NCI-H1694 treated with DMSO at 0.1 percent for 48 hours (cell line): ENCODE results near the gene QSOX1.

ENCODE experiments used
- DNase-seq: peaks from one replicate; lab custom pipeline; 2025; lab: John Stamatoyannopoulos, UW

Gene QSOX1

GRCh38 chr1:180213401-180214170 is 58.9 kb downstream of the QSOX1 start:
- no peak for DNase-seq

- DNase-seq = no peak
These were observed 61.4 kb downstream of the QSOX1 start for GRCh38 chr1:180215856-180216625.

GRCh38 chr1:180217006-180217405 is 62.3 kb downstream of the QSOX1 start:
- DNase-seq = no peak

DNA sequence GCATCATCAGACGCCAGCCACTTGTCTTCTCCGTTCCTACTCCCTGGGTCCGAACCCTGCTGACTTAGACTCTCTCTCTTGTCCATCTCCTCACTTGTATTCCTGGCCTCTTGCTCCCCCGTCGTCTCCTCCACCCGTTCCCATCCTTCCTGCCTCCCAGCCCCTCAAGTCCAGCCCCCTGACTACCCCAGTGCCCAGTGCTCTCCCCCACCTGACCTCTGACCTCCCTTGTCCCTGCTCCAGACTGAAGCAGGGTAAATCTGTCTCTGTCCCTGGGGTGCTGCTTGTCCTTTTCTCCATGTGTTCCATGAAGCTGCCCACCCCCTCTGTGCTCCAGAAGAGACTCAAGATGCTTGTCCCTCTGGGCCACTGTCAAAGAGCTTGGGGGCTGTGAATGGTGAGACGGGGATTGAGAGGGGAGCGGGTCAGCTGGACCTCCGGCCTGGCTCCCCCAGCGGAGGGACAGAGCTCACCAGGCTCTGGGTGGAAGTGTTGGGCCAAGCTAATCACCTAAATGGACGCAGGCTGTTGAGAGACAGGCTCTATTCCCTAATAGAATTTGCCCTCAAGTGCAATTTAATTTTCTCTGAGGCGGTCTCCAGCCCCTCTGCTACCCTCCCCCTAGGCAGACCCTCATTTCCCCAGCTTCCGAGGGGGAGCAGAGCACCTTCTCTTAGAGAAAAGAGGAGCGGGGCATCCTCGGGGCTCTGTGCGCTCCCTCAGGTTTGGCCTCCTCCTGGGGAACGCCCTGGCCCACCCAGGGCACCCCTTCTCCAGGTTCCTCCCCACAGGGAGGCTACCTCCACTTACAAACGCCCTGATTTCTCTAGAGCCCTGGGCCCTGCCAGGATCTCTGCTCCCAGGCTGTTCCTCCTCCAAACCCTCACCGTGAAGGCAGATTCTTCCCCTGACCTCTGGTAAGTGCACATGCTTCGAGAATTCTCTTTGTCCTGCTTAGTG is 64.4 kb downstream of the QSOX1 start:
- DNase-seq = no peak

DNA sequence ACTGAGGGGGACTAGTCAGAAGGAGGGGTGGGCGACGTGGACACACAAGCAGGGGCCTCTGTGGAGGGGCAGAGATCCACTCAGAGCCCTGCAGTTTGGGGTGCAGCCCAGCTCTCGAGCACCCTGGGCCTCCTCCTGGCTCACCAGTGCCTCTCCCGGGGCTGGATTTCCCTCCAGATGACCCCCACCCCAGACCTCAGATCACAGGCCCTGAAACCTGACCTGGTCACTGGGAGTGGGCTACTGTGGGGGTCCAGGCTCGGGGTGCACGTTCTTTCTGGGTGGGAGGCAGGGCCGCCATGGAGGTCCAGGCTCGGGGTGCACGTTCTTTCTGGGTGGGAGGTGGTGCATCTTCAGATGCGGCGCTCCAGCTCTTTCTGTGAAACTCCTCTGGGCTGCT is 65.1 kb downstream of the QSOX1 start:
- no peak for DNase-seq

DNA sequence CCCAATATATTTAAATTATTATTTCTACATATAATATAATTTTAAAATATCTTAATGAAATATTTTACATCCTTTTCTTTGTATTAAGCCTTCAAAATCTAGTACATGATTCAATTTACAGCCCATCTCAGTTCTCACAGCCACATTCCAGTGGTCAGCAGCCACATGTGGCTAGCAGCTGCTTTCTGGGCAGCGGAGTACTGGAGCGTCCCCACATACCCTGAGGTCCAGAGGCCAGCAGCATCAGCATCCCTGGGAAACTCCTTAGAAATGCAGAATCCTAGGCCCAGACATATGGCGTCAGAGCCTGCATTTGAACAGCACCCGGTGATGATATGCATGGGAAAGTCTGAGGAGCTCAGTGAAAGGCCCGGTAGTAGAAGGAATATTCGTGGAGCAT is 66.8 kb downstream of the QSOX1 start:
- DNase-seq = no peak

- no peak for DNase-seq
These were observed 70.2 kb downstream of the QSOX1 start for GRCh38 chr1:180224902-180225301.

- DNase-seq = no peak
These were observed 70.7 kb downstream of the QSOX1 start for GRCh38 chr1:180225403-180225802.

- no peak for DNase-seq
These were observed 73.4 kb downstream of the QSOX1 start for GRCh38 chr1:180227861-180228647.

DNA sequence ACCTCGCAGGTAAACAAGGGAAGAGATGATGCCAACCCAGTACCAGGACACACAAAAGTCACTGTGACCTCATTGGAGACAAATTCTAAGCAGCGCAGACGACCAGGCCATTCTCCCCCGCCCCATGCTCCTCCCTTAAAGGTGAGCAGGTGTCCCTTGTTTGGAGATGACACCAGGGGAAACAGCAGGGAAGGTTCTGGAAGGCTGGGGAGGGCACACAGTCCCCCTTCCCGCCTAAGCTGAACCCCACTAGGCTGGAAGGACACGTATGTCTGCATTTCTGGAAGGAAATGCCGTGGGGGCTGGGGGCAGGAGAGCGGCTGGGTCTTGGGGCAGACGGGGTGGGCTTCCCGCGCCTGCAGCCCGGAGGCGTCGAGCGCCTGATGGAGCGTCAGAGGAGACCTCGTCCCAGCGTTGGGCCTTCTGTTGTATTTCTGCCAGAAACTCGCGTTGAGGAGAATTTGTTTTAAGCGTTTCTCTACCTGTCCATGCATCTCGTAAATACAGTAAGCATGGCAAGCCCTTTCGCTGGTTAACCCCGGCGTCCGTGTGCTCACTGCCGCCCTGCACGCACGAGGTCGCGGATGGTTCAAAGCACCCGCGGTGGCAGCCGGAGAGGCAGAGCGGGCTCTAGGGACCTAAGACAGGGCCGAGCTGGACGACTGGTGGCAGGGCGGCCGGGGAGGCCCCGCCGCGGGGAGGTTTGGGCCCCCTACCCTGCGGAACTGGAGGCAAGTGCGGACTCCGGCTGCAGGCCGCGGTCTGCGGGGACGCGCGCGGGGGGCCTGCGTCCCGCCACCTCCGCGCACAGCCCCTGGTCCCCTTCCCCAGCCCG is 74.2 kb downstream of the QSOX1 start:
- no peak for DNase-seq

DNA sequence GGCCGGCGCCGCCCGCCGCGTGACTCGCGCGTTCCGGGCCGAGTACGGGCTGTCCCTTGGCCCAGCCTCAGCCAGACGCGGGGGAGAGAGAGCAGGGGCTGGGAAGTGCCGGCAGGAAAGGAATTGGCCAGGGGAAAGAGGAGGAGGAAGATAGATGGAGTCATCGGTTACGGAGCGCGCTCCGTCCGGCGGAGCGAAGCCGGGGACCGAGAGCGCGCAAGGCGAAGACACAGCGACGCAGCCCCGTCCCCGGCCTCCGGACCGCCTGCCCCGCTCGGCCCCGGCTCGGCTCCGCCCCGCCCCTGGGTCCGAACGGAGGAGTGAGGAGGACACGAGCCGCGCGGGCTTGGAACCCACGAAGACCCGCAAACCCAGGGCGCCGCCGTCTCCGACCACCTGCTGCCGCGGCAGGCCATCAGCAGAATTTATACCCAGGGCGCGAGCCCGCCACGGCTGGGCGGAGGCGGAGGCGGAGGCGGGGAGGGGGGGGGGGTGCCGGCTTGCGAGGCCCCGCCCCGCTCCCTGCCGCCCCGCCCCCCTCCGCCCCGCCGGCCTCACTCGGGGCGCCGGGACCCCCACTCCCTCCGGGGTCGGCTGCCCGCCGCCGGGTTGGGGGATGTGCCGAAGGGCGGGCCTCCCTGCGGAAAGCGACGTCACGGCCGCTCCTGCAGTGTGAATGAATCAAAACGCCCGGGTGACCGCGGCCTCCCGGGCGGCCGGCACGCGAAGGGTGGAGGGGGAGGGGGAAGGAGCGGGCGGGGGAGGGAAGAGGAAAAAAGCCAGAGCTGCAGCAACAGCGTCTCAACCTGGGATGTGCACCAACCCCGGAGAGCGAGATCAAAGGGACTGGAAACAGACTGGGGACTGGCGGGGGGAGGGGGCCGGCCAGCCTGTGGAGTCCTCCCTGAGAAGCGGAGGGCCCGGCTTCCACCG is 75.1 kb downstream of the QSOX1 start, which contains the start of gene LHX4:
Gene LHX4 (plus strand): TSS at position 782 of the 933 bp plus-strand sequence. CDS start 266 bp downstream, outside the sequence.
- DNase-seq = no peak

DNA sequence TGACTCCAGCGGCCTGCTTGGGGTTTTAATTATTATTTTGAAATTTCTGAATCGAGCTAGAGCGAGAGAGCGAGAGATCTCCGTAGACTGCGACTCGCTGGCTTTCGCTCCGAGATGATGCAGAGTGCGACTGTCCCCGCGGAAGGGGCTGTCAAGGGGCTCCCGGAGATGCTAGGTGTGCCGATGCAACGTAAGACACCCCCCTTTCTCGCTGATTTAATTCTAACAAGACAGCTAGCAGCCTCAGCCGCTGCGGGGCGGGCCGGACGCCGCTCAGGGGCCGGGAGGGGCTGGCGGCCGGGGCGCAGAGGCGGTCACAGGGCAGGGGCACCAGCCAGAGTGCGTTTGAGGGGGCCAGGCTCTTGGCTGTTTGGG is 75.7 kb downstream of the QSOX1 start:
- no peak for DNase-seq

DNA sequence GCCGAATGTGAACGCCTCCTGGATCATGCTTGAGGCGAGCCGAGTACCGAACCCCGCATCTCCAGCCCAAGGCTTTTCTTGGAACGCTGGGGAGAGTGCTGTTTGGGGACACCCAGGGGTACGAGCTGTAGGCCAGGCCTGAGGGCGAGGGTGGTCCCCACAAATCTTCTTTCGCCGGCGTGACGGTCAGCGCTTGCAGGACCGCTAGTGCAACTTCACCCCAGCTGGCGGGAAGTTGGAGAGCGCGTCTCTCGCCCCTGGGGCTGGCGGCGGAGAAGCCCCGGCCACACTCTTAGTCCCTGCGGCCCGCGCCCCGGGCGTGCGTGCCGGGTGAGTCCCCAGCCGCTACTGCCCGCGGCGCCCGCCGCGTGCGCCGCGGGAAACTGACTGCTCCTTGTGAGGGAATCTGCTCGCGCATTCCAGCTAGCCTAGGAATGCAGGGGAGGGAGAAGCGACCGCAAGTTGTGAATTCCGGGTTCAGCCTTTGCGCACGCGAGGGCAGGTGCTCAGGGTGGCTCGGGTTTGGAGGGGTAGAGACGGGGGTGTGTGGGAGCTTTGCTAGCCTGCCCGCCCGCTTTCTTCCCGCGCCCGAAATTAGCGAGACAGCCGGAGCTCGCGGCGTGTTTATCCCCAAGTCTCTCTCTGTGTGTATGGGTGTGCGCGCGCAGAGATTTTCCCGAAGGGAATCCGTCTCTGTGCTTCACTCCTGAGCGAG is 76.3 kb downstream of the QSOX1 start:
- no peak for DNase-seq

DNA sequence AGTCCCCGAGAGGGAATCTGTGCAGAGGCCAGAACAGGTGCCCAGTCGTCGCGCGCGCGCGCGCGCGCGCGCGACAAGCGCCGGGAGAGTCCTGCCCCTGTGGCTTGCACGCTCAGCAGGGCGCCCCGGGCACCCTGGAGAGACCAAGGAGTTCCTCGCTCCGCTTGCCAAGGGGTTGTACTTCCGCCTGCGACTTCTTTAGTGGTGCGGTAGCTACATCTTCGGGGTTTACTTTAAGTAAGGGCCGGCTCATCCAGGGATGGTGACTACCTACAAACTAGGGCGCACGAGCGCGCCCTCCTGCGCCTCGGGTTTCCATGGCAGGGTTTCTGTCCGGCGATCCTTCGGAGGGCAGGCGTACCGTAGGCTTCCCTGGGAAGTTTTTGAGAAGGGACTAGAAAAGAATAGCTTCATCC is 76.8 kb downstream of the QSOX1 start:
- DNase-seq = no peak

DNA sequence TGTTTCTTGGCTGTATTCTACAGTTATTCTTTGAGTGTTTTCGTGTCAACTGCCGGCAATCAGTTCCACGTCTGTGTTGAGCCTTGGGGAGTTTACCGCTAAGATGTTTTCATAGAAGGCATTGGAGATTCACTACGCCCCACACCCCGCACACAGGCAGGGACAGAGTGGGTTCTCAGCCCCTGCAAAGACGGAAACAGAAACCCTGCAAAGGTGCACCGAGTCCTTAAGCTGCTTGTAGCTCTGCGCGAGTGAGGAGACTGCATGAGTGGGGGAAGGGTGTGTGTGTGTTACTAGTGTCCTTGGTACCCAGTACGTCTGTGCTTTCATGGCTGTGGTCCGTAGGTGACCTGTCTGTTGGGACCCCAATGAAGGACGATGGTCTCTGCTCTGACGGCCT is 77.3 kb downstream of the QSOX1 start:
- DNase-seq = no peak

DNA sequence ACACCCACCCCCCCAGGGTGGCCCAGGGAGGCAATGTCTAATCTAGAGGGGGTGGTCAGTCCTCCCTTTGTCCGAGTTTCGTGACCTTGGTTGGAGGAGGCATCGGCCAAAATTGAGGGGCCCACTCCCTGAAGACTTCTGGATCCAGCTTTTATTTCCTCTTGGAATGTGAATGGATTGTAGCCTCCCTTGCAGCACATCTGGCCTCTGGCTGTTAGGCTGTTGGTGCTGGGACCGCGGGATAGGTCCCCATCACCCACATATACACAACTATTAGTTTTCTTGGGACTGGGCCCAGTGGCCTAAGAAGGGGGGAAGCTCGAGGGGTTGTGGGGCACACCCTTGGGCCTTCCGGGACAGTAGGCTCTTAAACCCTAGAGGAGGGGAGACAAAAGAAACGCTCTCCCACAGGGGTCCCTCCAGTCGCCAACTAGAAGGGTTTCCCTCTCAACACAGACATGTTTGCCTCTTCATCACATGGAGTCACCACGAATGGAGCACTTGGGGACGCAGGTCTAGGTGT is 77.9 kb downstream of the QSOX1 start:
- DNase-seq = no peak

DNA sequence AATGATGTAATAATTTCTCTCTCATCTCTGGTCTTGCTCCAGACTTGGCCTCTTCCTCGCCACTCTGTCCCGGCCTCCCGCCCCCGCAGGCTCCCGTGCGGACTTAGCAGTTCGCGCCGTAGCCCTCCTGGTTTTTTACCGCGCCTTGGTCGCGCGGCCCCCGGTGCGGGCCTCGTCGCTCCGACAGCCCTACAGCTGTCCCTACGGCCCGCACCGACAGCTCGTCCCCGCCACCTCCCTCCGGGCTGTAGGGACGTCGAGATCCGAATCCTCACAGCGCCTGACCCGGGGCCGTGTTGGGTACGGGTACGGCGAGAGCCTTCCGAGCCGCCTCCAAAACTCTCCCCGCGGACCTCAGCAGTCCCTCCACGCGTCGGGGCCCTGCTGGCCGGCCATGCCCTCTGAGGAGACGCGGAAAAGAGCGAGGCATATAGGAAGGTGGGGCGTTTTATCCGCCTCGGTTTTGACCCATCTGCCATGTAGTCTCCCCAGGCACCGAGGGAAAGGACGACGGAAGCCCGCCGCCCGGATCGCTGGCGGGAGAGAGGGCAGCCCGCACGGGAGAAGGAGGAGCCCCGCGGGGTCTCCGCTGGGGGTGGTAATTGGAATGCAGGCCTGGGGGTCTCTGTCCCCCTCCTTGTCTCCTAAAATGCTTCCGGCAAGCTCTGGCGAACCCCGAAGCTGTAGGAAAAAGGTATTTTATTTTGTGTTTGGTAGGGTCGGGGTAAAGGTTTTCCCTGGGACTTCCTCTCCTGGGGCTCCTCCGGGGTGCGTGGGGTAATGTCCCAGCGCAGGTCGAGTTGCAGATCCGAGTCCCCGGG is 78.7 kb downstream of the QSOX1 start:
- DNase-seq = no peak
